C4-2B (cell line): ENCODE data around the gene AAMP.

Experiments
- H3K27ac ChIP-seq: fragments of 450-650 bp; 2 replicates; pipeline ENCODE4 v1.5.1; 2017
- ZFX ChIP-seq: fragments of 450-650 bp; IDR thresholded peaks from 2 replicates; pipeline ENCODE4 v1.6.1; 2017
- TF ChIP-seq, protein P1 (sequence below): fragments of 450-650 bp; conservative IDR thresholded peaks from 2 replicates; pipeline ENCODE4 v1.5.1; 2017; ENCODE audit warnings: mild to moderate bottlenecking

The AAMP gene

DNA sequence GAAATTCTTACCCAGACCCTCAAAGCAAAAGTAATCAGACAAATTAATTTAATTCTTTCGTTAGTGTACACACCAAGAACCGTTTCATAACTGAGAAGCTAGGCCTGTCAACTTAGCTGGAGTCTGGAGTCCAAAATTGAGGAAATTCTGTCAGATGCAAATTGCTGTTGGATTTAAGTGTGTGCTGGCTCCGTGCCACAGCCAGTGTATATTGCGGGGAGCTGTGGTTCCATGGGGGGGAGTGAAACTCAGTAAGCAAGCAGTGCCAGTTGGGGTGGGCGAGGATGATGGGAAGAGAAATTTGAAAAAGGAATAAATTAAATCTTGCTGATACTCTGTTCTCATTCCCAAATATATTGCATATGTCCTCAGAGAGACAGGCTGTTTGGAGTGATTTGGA is 48.9 kb downstream of the AAMP start:
- no peak overlapping the region for H3K27ac ChIP-seq
- TF ChIP-seq, protein P1, sequence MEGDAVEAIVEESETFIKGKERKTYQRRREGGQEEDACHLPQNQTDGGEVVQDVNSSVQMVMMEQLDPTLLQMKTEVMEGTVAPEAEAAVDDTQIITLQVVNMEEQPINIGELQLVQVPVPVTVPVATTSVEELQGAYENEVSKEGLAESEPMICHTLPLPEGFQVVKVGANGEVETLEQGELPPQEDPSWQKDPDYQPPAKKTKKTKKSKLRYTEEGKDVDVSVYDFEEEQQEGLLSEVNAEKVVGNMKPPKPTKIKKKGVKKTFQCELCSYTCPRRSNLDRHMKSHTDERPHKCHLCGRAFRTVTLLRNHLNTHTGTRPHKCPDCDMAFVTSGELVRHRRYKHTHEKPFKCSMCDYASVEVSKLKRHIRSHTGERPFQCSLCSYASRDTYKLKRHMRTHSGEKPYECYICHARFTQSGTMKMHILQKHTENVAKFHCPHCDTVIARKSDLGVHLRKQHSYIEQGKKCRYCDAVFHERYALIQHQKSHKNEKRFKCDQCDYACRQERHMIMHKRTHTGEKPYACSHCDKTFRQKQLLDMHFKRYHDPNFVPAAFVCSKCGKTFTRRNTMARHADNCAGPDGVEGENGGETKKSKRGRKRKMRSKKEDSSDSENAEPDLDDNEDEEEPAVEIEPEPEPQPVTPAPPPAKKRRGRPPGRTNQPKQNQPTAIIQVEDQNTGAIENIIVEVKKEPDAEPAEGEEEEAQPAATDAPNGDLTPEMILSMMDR: no peak
- no peak for TF ChIP-seq ZFX

DNA sequence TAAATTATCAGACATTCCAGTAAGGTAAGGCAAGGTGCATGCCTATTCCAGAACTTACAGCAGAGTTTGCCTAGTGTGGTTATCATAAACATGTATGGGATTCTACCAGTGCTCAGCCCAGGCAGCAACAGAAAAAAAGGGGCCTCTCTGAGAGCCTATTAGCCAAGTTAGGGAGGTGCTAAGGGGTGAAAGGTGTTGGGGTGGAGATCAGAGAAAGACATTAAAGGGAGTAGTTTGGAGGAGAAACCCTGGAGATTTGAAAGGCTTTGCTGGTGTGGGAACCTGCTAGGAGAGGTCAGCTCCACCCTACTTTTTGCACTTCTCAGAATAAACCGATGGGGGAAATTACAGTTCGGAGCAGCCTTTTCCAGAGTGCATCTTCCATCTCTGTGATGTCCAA is 50.0 kb downstream of the AAMP start:
- H3K27ac ChIP-seq: no peak overlapping the region
- TF ChIP-seq, protein P1: no peak
- TF ChIP-seq ZFX: no peak

DNA sequence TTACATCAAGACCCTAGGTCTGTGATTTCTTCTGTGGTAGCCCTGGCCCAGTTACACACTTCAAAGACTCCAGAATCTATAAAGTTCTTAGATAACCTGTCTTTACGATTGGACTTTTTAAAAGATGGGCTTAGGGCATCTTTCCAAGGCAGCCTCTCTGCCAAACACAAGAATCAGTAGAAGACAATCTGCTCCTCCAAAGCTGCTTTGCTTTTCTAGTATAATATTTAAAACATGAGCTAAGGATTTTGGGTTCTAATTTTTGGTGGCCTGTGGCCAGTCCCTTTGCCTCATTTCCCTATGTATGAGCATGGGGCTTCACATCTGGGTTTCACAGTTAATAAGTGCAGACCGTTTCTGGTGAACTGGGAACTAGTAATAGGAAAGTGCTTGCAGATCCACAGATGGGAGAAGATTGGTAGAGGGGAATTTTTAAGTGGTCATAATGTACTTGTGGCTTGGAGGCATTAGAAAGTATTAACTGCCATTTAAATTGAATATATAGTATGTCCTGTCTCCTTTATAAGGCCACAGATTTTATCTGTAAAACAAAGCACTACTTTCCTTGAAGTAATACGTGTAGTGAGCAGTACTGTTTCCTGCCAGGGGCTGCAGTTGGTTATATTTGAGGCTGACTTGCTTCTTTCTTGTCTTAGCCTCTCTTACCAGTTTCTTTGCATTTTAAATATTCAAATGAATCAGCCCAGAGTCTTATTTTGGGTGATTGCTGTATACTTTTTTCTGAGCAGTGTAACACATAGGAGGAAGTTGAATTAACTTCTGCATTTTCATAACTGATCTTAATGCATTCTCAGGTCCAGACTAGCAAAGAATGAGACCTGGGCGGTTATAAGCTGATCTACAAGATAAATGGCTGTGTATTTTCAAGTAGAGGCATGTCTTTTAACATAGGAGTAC is 51.4 kb downstream of the AAMP start:
- no peak for TF ChIP-seq ZFX
- TF ChIP-seq, protein P1: no peak
- H3K27ac ChIP-seq: peak overlapping the region; percentile 92; the same call in 1 of the 2 replicates

DNA sequence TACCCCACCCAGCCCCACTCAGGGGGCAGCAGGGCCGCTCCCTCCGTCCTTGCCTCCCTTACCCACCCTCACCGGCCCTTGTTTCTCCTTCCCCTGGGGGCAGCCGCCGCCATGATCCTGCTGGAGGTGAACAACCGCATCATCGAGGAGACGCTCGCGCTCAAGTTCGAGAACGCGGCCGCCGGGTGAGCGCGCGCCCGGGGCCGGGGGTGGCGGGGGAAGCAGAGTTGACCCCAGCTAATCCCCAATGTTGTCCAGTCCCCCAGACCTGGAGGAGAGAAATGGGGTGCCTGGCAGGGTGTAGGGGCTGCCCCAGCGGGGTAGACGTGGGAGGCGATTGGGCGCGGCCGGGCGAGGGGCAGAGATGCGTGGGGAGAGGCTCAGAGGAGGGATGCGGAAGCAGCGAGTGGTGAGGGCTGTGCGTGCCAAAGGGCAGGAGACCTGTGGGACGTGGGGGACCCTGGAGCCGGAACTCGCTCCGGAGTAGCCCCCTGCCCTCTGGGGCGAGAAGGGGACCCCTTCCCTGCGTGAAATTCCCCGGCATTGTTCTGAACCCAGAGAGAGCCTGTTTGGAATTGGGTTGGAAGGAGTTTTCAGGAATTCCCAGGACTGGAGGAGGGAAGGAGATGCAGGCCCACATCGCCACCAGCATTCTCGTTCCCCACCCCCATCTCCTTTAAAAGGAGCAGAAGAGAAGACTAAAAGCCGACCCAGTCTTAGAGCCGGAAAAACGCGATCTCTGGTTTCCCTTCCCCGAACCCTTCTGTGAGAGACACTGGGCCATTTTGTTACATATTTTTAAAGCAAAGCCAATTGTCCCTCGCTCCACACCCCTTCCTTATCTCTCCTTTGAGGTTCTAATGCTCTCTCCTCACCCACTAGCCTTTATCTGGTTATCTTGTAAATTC is 52.3 kb downstream of the AAMP start:
- TF ChIP-seq, protein P1: no peak
- TF ChIP-seq ZFX: no peak
- peak overlapping the region; percentile 92 for H3K27ac ChIP-seq

DNA sequence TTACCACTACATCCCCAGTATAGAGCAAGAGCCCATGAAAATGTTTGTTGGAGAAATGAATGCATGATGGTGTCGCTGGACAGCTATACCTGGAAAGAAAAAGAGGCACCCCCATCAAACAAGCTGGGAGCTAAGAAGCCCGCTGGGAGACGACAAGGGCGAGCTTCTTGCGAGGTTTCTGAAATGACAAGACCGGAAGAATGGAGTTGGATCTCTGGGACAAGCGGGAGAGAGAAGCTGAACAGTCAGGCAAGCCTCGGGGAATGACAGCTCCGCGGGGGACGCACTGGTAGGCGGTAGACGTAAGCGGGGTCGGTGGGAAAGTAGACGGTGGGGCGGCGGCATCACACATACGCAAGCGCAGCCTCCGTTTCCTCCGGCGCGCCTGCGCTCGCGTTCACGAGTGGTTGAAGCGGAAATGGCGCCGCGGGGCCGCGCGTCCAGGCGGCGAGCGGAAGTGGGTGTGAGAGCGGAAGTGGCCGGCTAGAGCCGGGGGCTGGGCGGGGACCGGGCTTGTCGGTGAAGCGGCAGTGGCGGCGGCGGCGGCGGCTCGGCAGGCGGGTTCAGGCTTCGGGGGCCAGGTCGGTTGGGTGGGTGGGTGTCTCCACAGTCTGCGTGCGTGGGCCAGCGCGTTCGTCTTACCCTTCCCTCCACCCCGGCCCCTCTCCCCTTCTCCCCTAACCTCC is 53.1 kb downstream of the AAMP start, which contains the start of gene ARPC2:
ARPC2 (plus strand) TSS at position 516 of the 686 bp plus-strand sequence. CDS start 282 bp downstream, outside the sequence.
- peak within 1 kb of the TSS; percentile 92 for H3K27ac ChIP-seq
- TF ChIP-seq, protein P1: no peak
- no peak for TF ChIP-seq ZFX

DNA sequence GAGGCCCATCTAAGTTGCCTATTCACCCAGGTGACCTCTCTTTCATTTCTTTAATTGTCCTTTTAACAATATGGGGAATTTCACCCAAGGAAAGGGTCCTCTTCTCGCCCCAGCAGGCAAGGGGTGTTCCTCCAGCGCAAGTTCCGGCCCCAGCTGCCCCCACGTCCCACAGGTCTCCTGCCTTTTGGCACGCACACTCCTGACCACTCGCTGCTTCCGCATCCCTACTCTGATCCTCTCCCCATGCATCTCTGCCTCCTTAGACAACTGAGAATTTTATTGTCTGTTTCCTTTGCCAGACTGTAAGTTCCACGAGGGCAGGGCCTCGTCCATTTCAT is 53.6 kb downstream of the AAMP start:
- TF ChIP-seq, protein P1: no peak
- TF ChIP-seq ZFX: no peak
- H3K27ac ChIP-seq: peak overlapping the region; percentile 92
